Endothelial cell of umbilical vein (primary cell): ENCODE measurements around the gene MED16. TPM values are rescaled to one million over a fixed set of nuclear protein-coding genes. Genes with fewer than 3 reads are reported as not detected.

Experiments
- BruUV-seq: library from RNA; stranded (reverse); fragments of 400-500 nt; replicated peaks from 2 replicates; lab custom pipeline; 2021; lab: Mats Ljungman, UMichigan
- CTCF ChIA-PET: fragments of 300-600, 350-600 bp; sonication (Branson Sonifier 250); formaldehyde crosslinking; loops from one replicate; lab custom pipeline; 2021; ENCODE audit warnings: antibody characterized with exemption, inconsistent platforms; lab: Charles Lee
- POLR2A ChIA-PET: fragments of 300-600, 350-600 bp; sonication (Branson Sonifier 250); formaldehyde crosslinking; loops from one replicate; lab custom pipeline; 2021; ENCODE audit warnings: antibody characterized with exemption, inconsistent platforms; lab: Charles Lee
- DNase-seq: peaks from one replicate; pipeline ENCODE4 v3.0.0-alpha.2; 2011; ENCODE audit warnings: low read depth, low spot score
- FAIRE-seq: peaks from 2 replicates; lab custom pipeline; 2011; peaks lifted over from hg19 to GRCh38; lab: Jason Lieb, UNC
- H2AFZ ChIP-seq: 2 replicates; pipeline ENCODE4 v1.6.0; 2012; ENCODE audit warnings: low read depth, low read length, control low read depth, inconsistent platforms
- H3K27ac ChIP-seq: 2 replicates; pipeline ENCODE4 v1.5.1; 2011; ENCODE audit warnings: low read depth, mild to moderate bottlenecking, control low read depth, low read length, moderate library complexity; ENCODE audit not compliant: insufficient read depth
- H3K27me3 ChIP-seq, 2 experiments: 2 replicates each; pipeline versions ENCODE4 v1.6.0 to v1.6.1; 2011; ENCODE audit warnings: low read length in 2 of 2, mixed read lengths in 1 of 2; ENCODE audit not compliant: control insufficient read depth in 2 of 2, insufficient read depth in 2 of 2
- H3K36me3 ChIP-seq, 2 experiments: 2 replicates in 1 of 2; 3 replicates in 1 of 2; pipeline ENCODE4 v1.5.1; 2011; ENCODE audit warnings: low read length in 2 of 2, mild to moderate bottlenecking in 1 of 2, moderate library complexity in 1 of 2; ENCODE audit not compliant: control insufficient read depth in 2 of 2, insufficient read depth in 2 of 2; ENCODE audit errors: extremely low read depth in 1 of 2
- H3K4me1 ChIP-seq: 3 replicates; pipeline ENCODE4 v1.5.1; 2011; ENCODE audit warnings: mild to moderate bottlenecking, low read length; ENCODE audit not compliant: control insufficient read depth, insufficient read depth; ENCODE audit errors: extremely low read depth
- H3K4me2 ChIP-seq: 2 replicates; pipeline ENCODE4 v1.6.1; 2011; ENCODE audit warnings: low read length, control low read depth, mixed read lengths; ENCODE audit not compliant: insufficient read depth
- H3K4me3 ChIP-seq, 3 experiments: fragments of 200-600 bp in 1 of 3; sonication (generic), shearing (Covaris generic) in 1 of 3; replicated peaks in 1 of 3; 2 replicates each; pipeline ENCODE4 v1.5.1; 2011 to 2016; ENCODE audit warnings: control low read depth in 3 of 3, low read length in 3 of 3, mild to moderate bottlenecking in 2 of 3, inconsistent platforms in 1 of 3, low read depth in 1 of 3, moderate library complexity in 1 of 3; ENCODE audit not compliant: insufficient read depth in 1 of 3
- H3K79me2 ChIP-seq: 2 replicates; pipeline ENCODE4 v1.6.0; 2012; ENCODE audit warnings: low read length, inconsistent platforms; ENCODE audit not compliant: control insufficient read depth, insufficient read depth
- H3K9ac ChIP-seq: replicated peaks from 2 replicates; pipeline ENCODE3; 2011; ENCODE audit warnings: low read length, control low read depth; ENCODE audit not compliant: insufficient read depth; ENCODE audit errors: extremely low read depth
- H3K9me1 ChIP-seq: replicated peaks from 3 replicates; pipeline ENCODE4 v1.6.0; 2011; ENCODE audit warnings: mild to moderate bottlenecking, low read length; ENCODE audit not compliant: control insufficient read depth, insufficient read depth; ENCODE audit errors: extremely low read depth
- H3K9me3 ChIP-seq: replicated peaks from 2 replicates; pipeline ENCODE4 v1.5.1; 2012; ENCODE audit warnings: low read length, inconsistent platforms; ENCODE audit not compliant: control insufficient read depth, insufficient read depth
- H4K20me1 ChIP-seq: replicated peaks from 2 replicates; pipeline ENCODE3; 2011; ENCODE audit warnings: mild to moderate bottlenecking, low read length; ENCODE audit not compliant: control insufficient read depth, insufficient read depth; ENCODE audit errors: extremely low read depth
- EZH2 ChIP-seq: IDR thresholded peaks from 2 replicates; pipeline ENCODE4 v1.6.1; 2012; ENCODE audit warnings: borderline replicate concordance, low read depth, mild to moderate bottlenecking, moderate library complexity, low read length, inconsistent platforms; ENCODE audit not compliant: severe bottlenecking
- FOS ChIP-seq: IDR thresholded peaks from 2 replicates; pipeline ENCODE4 v1.6.1; 2011; ENCODE audit warnings: mild to moderate bottlenecking, low read length, moderate library complexity, borderline replicate concordance; ENCODE audit not compliant: insufficient read depth
- GATA2 ChIP-seq: IDR thresholded peaks from 2 replicates; pipeline ENCODE4 v1.7.0; 2011; ENCODE audit warnings: low read depth, mild to moderate bottlenecking, moderate library complexity, mixed read lengths, low read length; ENCODE audit not compliant: insufficient read length, insufficient read depth
- JUN ChIP-seq: IDR thresholded peaks from 2 replicates; pipeline ENCODE4 v1.6.1; 2011; ENCODE audit warnings: borderline replicate concordance, low read depth; ENCODE audit not compliant: insufficient read length, insufficient read depth
- MYC ChIP-seq: IDR thresholded peaks from one replicate; pipeline ENCODE4 v1.6.1; 2011; ENCODE audit warnings: mild to moderate bottlenecking, low read depth, low read length
- POLR2A ChIP-seq: IDR thresholded peaks from 2 replicates; pipeline ENCODE4 v1.6.1; 2012; ENCODE audit warnings: low read depth, mild to moderate bottlenecking, control low read depth, low read length
- POLR2AphosphoS5 ChIP-seq: IDR thresholded peaks from 2 replicates; pipeline ENCODE4 v1.6.1; 2012; ENCODE audit warnings: low read depth, mild to moderate bottlenecking, control low read depth, low read length, moderate library complexity; ENCODE audit not compliant: insufficient read depth
- dilution Hi-C: fragments of 300-500 bp; cut with MboI; formaldehyde crosslinking; loops from one replicate; pipeline ENCODE4 v1.15.0; 2019; ENCODE audit warnings: low sequenced_read_pairs; ENCODE audit not compliant: extremely low pct_ligation_motif_present
- intact Hi-C: fragments of 100-400 bp; cut with micrococcal nuclease; formaldehyde crosslinking; loops from one replicate; pipeline ENCODE4 v1.10.0; 2022
- polyA plus RNA-seq, 4 experiments: library from polyadenylated mRNA; depleted of rRNA in 3 of 4; stranded (reverse) in 3 of 4; unstranded in 1 of 4; fragments of >200 nt; gene quantifications; 2 replicates each; pipeline versions ENCODE4 v1.2.1 to v1.2.3, GENCODE V29; 2011 to 2012; ENCODE audit warnings: missing spikeins in 1 of 4
- total RNA-seq: library from RNA; stranded (reverse); gene quantifications from 2 replicates; pipeline ENCODE4 v1.2.3, GENCODE V29; 2021
- TF ChIP-seq, protein P1 (sequence below), 2 donors: IDR thresholded peaks; 1 replicate in 1 of 2; 2 replicates in 1 of 2; pipeline ENCODE4 v1.5.1; 2011; ENCODE audit warnings: low read length in 2 of 2, mild to moderate bottlenecking in 2 of 2, moderate library complexity in 2 of 2, control low read depth in 1 of 2, inconsistent platforms in 1 of 2, low read depth in 1 of 2; ENCODE audit not compliant: insufficient read depth in 1 of 2; ENCODE audit errors: extremely low read depth in 1 of 2
- TF ChIP-seq, protein P2 (sequence below): IDR thresholded peaks from 2 replicates; pipeline ENCODE4 v1.6.1; 2011; ENCODE audit not compliant: insufficient read depth, insufficient read length

The MED16 gene
- total and polyA plus RNA-seq, 2 donors (not counting 3 experiments of a cell fraction or from before 2014, with no cell fraction given), result 63.1 to 66.5 TPM

GRCh38 chr19:887599-887998 is 5.4 kb downstream of the MED16 start:
- POLR2A ChIA-PET, result no interaction called here
- intact Hi-C loops (no loop called here), dilution Hi-C loops (no loop called here)
- Histone ChIP-seq H3K9me1 (no peaks in the 10 kb centered on the region), H3K27me3 (no peaks in the 10 kb centered on the region), H4K20me1 (no peaks in the 10 kb centered on the region), H3K4me2 (no peak overlapping the region), H2AFZ (no peak overlapping the region), H3K9me3 (no peaks in the 10 kb centered on the region), H3K27ac (no peak overlapping the region), H3K36me3 (peaks cover 8 to 35% of the 10 kb centered on the region in 2 experiments), H3K9ac (no peak overlapping the region), H3K4me1 (no peaks in the 10 kb centered on the region), H3K4me3 (no peak overlapping the region), H3K79me2 (peaks cover 5% of the 10 kb centered on the region)
- DNase-seq, result no peak
- FAIRE-seq, result no peak
- TF ChIP-seq MYC (no peak), POLR2A (no peak), POLR2AphosphoS5 (no peak), EZH2 (no peak), GATA2 (no peak), FOS (no peak), JUN (no peak)
- TF ChIP-seq, protein P1, sequence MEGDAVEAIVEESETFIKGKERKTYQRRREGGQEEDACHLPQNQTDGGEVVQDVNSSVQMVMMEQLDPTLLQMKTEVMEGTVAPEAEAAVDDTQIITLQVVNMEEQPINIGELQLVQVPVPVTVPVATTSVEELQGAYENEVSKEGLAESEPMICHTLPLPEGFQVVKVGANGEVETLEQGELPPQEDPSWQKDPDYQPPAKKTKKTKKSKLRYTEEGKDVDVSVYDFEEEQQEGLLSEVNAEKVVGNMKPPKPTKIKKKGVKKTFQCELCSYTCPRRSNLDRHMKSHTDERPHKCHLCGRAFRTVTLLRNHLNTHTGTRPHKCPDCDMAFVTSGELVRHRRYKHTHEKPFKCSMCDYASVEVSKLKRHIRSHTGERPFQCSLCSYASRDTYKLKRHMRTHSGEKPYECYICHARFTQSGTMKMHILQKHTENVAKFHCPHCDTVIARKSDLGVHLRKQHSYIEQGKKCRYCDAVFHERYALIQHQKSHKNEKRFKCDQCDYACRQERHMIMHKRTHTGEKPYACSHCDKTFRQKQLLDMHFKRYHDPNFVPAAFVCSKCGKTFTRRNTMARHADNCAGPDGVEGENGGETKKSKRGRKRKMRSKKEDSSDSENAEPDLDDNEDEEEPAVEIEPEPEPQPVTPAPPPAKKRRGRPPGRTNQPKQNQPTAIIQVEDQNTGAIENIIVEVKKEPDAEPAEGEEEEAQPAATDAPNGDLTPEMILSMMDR (IDR thresholded peaks at IDR 0.05; ENCODE audit: extremely low read depth in 1 of 2, insufficient read depth in 1 of 2, low read depth in 1 of 2, low read length in 2 of 2), result no peak
- TF ChIP-seq, protein P2, sequence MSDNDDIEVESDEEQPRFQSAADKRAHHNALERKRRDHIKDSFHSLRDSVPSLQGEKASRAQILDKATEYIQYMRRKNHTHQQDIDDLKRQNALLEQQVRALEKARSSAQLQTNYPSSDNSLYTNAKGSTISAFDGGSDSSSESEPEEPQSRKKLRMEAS, result no peak
- no TSS peak for BruUV-seq
- CTCF ChIA-PET, result no interaction called here
